Calu3 (cell line): ENCODE data around the gene COL18A1. TPM values are rescaled to one million over a fixed set of nuclear protein-coding genes. Genes with fewer than 3 reads are reported as not detected.

ENCODE experiments used
- BruUV-seq: library from RNA; stranded (reverse); fragments of 400-500 nt; replicated peaks from 2 replicates; lab custom pipeline; 2021; lab: Mats Ljungman, UMichigan
- CTCF ChIA-PET: fragments of 300-600 bp; sonication (Branson Sonifier 250); formaldehyde crosslinking; loops from one replicate; lab custom pipeline; 2022; ENCODE audit warnings: antibody characterized with exemption; lab: Charles Lee
- DNase-seq: peaks from one replicate; pipeline ENCODE4 v3.0.0; 2022
- H3K27ac Mint-ChIP-seq: one replicate; pipeline ENCODE4 v1.8.0; 2022; ENCODE audit warnings: mixed read lengths; ENCODE audit not compliant: unreplicated experiment
- H3K27me3 Mint-ChIP-seq: one replicate; pipeline ENCODE4 v1.8.0; 2022; ENCODE audit warnings: mixed read lengths; ENCODE audit not compliant: unreplicated experiment
- H3K36me3 Mint-ChIP-seq: one replicate; pipeline ENCODE4 v1.8.0; 2022; ENCODE audit warnings: mild to moderate bottlenecking, moderate library complexity, mixed read lengths; ENCODE audit not compliant: insufficient read depth, unreplicated experiment
- H3K4me1 Mint-ChIP-seq: one replicate; pipeline ENCODE4 v1.8.0; 2022; ENCODE audit warnings: mild to moderate bottlenecking, low read depth, mixed read lengths; ENCODE audit not compliant: unreplicated experiment
- H3K4me3 Mint-ChIP-seq: one replicate; pipeline ENCODE4 v1.8.0; 2022; ENCODE audit warnings: mild to moderate bottlenecking, low read depth, moderate library complexity, mixed read lengths; ENCODE audit not compliant: unreplicated experiment
- H3K9me3 Mint-ChIP-seq: one replicate; pipeline ENCODE4 v1.8.0; 2022; ENCODE audit warnings: low read depth, mixed read lengths; ENCODE audit not compliant: unreplicated experiment
- CTCF ChIP-seq: fragments of 200-600 bp; IDR thresholded peaks from one replicate; pipeline ENCODE4 v1.8.0; 2022; ENCODE audit warnings: antibody characterized with exemption; ENCODE audit not compliant: unreplicated experiment
- intact Hi-C: fragments of 100-400 bp; cut with micrococcal nuclease; formaldehyde crosslinking; loops from one replicate; pipeline ENCODE4 v1.10.0; 2022; ENCODE audit not compliant: unreplicated experiment
- total RNA-seq: library from RNA; stranded (reverse); gene quantifications from 2 replicates; pipeline ENCODE4 v1.2.3, GENCODE V29; 2022

COL18A1 gene
- total RNA-seq, 1 experiment from 2014 or later: 82.9 TPM

- Mint-ChIP-seq H3K4me1 (no peaks in the 10 kb centered on the region), H3K4me3 (no peak overlapping the region), H3K27ac (no peak overlapping the region), H3K27me3 (no peaks in the 10 kb centered on the region), H3K9me3 (no peaks in the 10 kb centered on the region), H3K36me3 (peaks cover 11% of the 10 kb centered on the region)
- intact Hi-C loops: no loop called here
- CTCF ChIA-PET: interaction anchor here (0.5 kb wide), 1 partner anchor 28 kb away, joined by 4 read pairs; no protein-coding TSS in a partner anchor
- DNase-seq: no peak
- BruUV-seq: no TSS peak
- TF ChIP-seq CTCF: no peak
Measured at GRCh38 chr21:45535341-45536081, 130.5 kb downstream of the COL18A1 start.

GRCh38 chr21:45536301-45537081 lies 131.5 kb downstream of the COL18A1 start:
- no TSS peak for BruUV-seq
- CTCF ChIA-PET: interaction anchor here (0.5 kb wide), 1 partner anchor 29 kb away, joined by 4 read pairs; no protein-coding TSS in a partner anchor
- Mint-ChIP-seq H3K36me3 (peaks cover 17% of the 10 kb centered on the region), H3K9me3 (no peaks in the 10 kb centered on the region), H3K27ac (no peak overlapping the region), H3K4me3 (no peak overlapping the region), H3K4me1 (no peaks in the 10 kb centered on the region), H3K27me3 (no peaks in the 10 kb centered on the region)
- no peak for TF ChIP-seq CTCF
- no peak for DNase-seq
- intact Hi-C loops: no loop called here

- Mint-ChIP-seq H3K4me1 (no peaks in the 10 kb centered on the region), H3K4me3 (no peak overlapping the region), H3K9me3 (no peaks in the 10 kb centered on the region), H3K27ac (no peak overlapping the region), H3K36me3 (peaks cover 15% of the 10 kb centered on the region), H3K27me3 (no peaks in the 10 kb centered on the region)
- intact Hi-C loops: no loop called here
- no peak for DNase-seq
- CTCF ChIA-PET: no interaction called here
- no TSS peak for BruUV-seq
- TF ChIP-seq CTCF: no peak
Measured at GRCh38 chr21:45537111-45537745, 132.3 kb downstream of the COL18A1 start.

- no peaks in the 10 kb centered on the region for H3K9me3 Mint-ChIP-seq
- no peak overlapping the region for H3K4me3 Mint-ChIP-seq
- peaks cover 15% of the 10 kb centered on the region for H3K36me3 Mint-ChIP-seq
- no peak overlapping the region for H3K27ac Mint-ChIP-seq
- intact Hi-C loops: no loop called here
- no TSS peak for BruUV-seq
- no peak for TF ChIP-seq CTCF
- no peaks in the 10 kb centered on the region for H3K4me1 Mint-ChIP-seq
- CTCF ChIA-PET: no interaction called here
- H3K27me3 Mint-ChIP-seq: no peaks in the 10 kb centered on the region
- no peak for DNase-seq
Measured at GRCh38 chr21:45537746-45538291, 132.9 kb downstream of the COL18A1 start.
